H9 (cell line): ENCODE data around the gene RNF220. TPM values are rescaled to one million over a fixed set of nuclear protein-coding genes. Genes with fewer than 3 reads are reported as not detected.

ENCODE experiments used
- DNase-seq: peaks from one replicate; pipeline ENCODE4 v3.0.0-alpha.2; 2017
- H2AFZ ChIP-seq: one replicate; pipeline ENCODE4 v1.6.1; 2013; ENCODE audit warnings: mild to moderate bottlenecking, low read length, control low read depth, moderate library complexity
- H2AK5ac ChIP-seq: 2 replicates; pipeline ENCODE4 v1.6.1; 2013; ENCODE audit warnings: low read length, control low read depth, mixed read lengths; ENCODE audit not compliant: insufficient read length
- H2BK120ac ChIP-seq: one replicate; pipeline ENCODE4 v1.6.1; 2013; ENCODE audit warnings: low read depth, mild to moderate bottlenecking, low read length, control low read depth, inconsistent platforms; ENCODE audit not compliant: poor library complexity, severe bottlenecking
- H2BK12ac ChIP-seq: 2 replicates; pipeline ENCODE4 v1.6.1; 2013; ENCODE audit warnings: low read length, control low read depth, mixed read lengths, low read depth; ENCODE audit not compliant: insufficient read length
- H2BK15ac ChIP-seq: 2 replicates; pipeline ENCODE4 v1.6.1; 2013; ENCODE audit warnings: low read depth, low read length, control low read depth
- H2BK20ac ChIP-seq: one replicate; pipeline ENCODE4 v1.6.1; 2013; ENCODE audit warnings: low read depth, mild to moderate bottlenecking, low read length, control low read depth, inconsistent platforms; ENCODE audit not compliant: poor library complexity, severe bottlenecking
- H2BK5ac ChIP-seq: 2 replicates; pipeline ENCODE4 v1.6.1; 2013; ENCODE audit warnings: low read length, control low read depth, mixed read lengths; ENCODE audit not compliant: insufficient read length
- H3K14ac ChIP-seq: 2 replicates; pipeline ENCODE4 v1.6.1; 2013; ENCODE audit warnings: low read length, control low read depth; ENCODE audit not compliant: insufficient read depth
- H3K18ac ChIP-seq: 2 replicates; pipeline ENCODE4 v1.6.1; 2013; ENCODE audit warnings: low read depth, mild to moderate bottlenecking, mixed read lengths, low read length, control low read depth; ENCODE audit not compliant: insufficient read length
- H3K23ac ChIP-seq: 2 replicates; pipeline ENCODE4 v1.6.1; 2013; ENCODE audit warnings: low read length, control low read depth, mixed read lengths, low read depth; ENCODE audit not compliant: insufficient read length
- H3K23me2 ChIP-seq: 2 replicates; pipeline ENCODE4 v1.6.1; 2013; ENCODE audit warnings: low read depth, mild to moderate bottlenecking, mixed read lengths, low read length, control low read depth; ENCODE audit not compliant: insufficient read length, poor library complexity, severe bottlenecking
- H3K27ac ChIP-seq: 2 replicates; pipeline ENCODE4 v1.5.1; 2013; ENCODE audit warnings: low read length, control low read depth, mixed read lengths, low read depth; ENCODE audit not compliant: insufficient read length
- H3K27me3 ChIP-seq: 2 replicates; pipeline ENCODE4 v1.6.1; 2013; ENCODE audit warnings: low read length, control low read depth, inconsistent platforms; ENCODE audit not compliant: insufficient read depth
- H3K4ac ChIP-seq: 2 replicates; pipeline ENCODE4 v1.6.1; 2013; ENCODE audit warnings: low read depth, mild to moderate bottlenecking, control low read depth, inconsistent platforms, low read length, moderate library complexity
- H3K4me1 ChIP-seq: 2 replicates; pipeline ENCODE4 v1.6.1; 2013; ENCODE audit warnings: low read length, control low read depth, inconsistent platforms; ENCODE audit not compliant: insufficient read depth
- H3K4me2 ChIP-seq: 2 replicates; pipeline ENCODE4 v1.6.1; 2013; ENCODE audit warnings: low read length, control low read depth, mixed read lengths; ENCODE audit not compliant: insufficient read length, insufficient read depth
- H3K56ac ChIP-seq: 2 replicates; pipeline ENCODE4 v1.6.1; 2013; ENCODE audit warnings: low read depth, mild to moderate bottlenecking, mixed read lengths, low read length, control low read depth; ENCODE audit not compliant: insufficient read length
- H3K79me1 ChIP-seq: 2 replicates; pipeline ENCODE4 v1.6.1; 2013; ENCODE audit warnings: low read depth, mild to moderate bottlenecking, moderate library complexity, low read length, control low read depth, inconsistent platforms; ENCODE audit not compliant: insufficient read depth, poor library complexity, severe bottlenecking
- H3K79me2 ChIP-seq: 2 replicates; pipeline ENCODE4 v1.6.1; 2013; ENCODE audit warnings: low read length, control low read depth, inconsistent platforms; ENCODE audit not compliant: insufficient read depth
- H3K9ac ChIP-seq: 2 replicates; pipeline ENCODE4 v1.6.1; 2013; ENCODE audit warnings: low read length, control low read depth, mixed read lengths; ENCODE audit not compliant: insufficient read length; ENCODE audit errors: extremely low read depth
- H3K9me3 ChIP-seq: one replicate; pipeline ENCODE4 v1.6.1; 2013; ENCODE audit warnings: low read depth, low read length, inconsistent platforms; ENCODE audit not compliant: control insufficient read depth
- H3T11ph ChIP-seq: one replicate; pipeline ENCODE4 v1.6.1; 2013; ENCODE audit warnings: mild to moderate bottlenecking, low read length, control low read depth, inconsistent platforms
- H4K20me1 ChIP-seq: one replicate; pipeline ENCODE4 v1.6.1; 2013; ENCODE audit not compliant: control insufficient read depth, insufficient read length, insufficient read depth
- H4K5ac ChIP-seq: 2 replicates; pipeline ENCODE4 v1.6.1; 2013; ENCODE audit warnings: low read depth, mild to moderate bottlenecking, mixed read lengths, low read length, control low read depth; ENCODE audit not compliant: insufficient read length
- H4K8ac ChIP-seq: replicated peaks from 2 replicates; pipeline ENCODE4 v1.6.1; 2013; ENCODE audit warnings: low read length, control low read depth, mixed read lengths, low read depth; ENCODE audit not compliant: insufficient read length
- H4K91ac ChIP-seq: 2 replicates; pipeline ENCODE4 v1.6.1; 2013; ENCODE audit warnings: low read depth, mild to moderate bottlenecking, moderate library complexity, mixed read lengths, low read length, control low read depth; ENCODE audit not compliant: insufficient read length
- H3K27ac Mint-ChIP-seq, 3 experiments: 2 replicates in 2 of 3; 3 replicates in 1 of 3; pipeline ENCODE4 v1.8.0; 2020 to 2021; ENCODE audit warnings: mixed read lengths in 3 of 3, mild to moderate bottlenecking in 1 of 3, moderate library complexity in 1 of 3
- H3K27me3 Mint-ChIP-seq: 2 replicates; pipeline ENCODE4 v1.8.0; 2021; ENCODE audit warnings: low read depth, mild to moderate bottlenecking, moderate library complexity, mixed read lengths
- H3K36me3 Mint-ChIP-seq, 3 experiments: 2 replicates in 2 of 3; 3 replicates in 1 of 3; pipeline ENCODE4 v1.8.0; 2020 to 2021; ENCODE audit warnings: low read depth in 3 of 3, mixed read lengths in 3 of 3; ENCODE audit not compliant: insufficient read depth in 1 of 3
- H3K4me1 Mint-ChIP-seq, 2 experiments: 2 replicates each; pipeline ENCODE4 v1.8.0; 2020; ENCODE audit warnings: mixed read lengths in 2 of 2
- H3K4me3 Mint-ChIP-seq, 2 experiments: 2 replicates in 1 of 2; 3 replicates in 1 of 2; pipeline ENCODE4 v1.8.0; 2020 to 2021; ENCODE audit warnings: mild to moderate bottlenecking in 2 of 2, mixed read lengths in 2 of 2, moderate library complexity in 1 of 2
- H3K9me3 Mint-ChIP-seq, 2 experiments: 2 replicates in 1 of 2; 3 replicates in 1 of 2; pipeline ENCODE4 v1.8.0; 2020; ENCODE audit warnings: mild to moderate bottlenecking in 2 of 2, mixed read lengths in 2 of 2, moderate library complexity in 1 of 2
- CTCF ChIP-seq: fragments of 200-600 bp; sonication (generic); conservative IDR thresholded peaks from 3 replicates; pipeline ENCODE4 v1.8.0; 2021; ENCODE audit warnings: antibody characterized with exemption, mild to moderate bottlenecking
- WGBS: extraction: QIAGEN DNeasy Blood & Tissue Kit; methylation state at CpG from one replicate; pipeline ENCODE4 v1.1.7; 2013; ENCODE audit warnings: missing lambda C conversion rate, low lambda C conversion rate, mixed read lengths; ENCODE audit not compliant: insufficient read length; ENCODE audit errors: extremely low coverage; 5-methylcytosine and 5-hydroxymethylcytosine counted together
- total RNA-seq: library from RNA; stranded (reverse); gene quantifications from 2 replicates; pipeline ENCODE4 v1.2.1, GENCODE V29; 2021

RNF220 gene
- total RNA-seq, 1 experiment from 2014 or later = 109 TPM

DNA sequence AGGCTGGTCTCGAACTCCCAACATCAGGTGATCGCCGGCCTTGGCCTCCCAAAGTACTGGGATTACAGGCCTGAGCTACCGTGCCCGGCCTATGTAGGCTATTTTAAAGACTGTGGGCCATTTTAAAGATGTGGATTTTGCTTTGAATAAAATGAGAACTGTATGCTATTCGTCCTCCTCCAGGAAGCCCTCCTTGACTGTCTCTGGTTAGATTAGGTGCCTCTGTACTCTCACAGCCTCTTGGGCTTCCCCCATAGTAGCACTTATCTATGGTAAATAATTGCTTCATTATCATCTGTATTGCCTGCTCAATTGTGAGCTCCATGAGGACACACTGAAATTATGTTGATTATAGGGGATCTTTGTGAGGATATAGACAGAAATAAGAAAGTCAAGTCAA is 29.5 kb upstream of the RNF220 start:
- no peak overlapping the region for H2AFZ ChIP-seq
- no peak overlapping the region for H3K18ac ChIP-seq
- no CpG with 5 or more reads among the region's 6 CpGs for WGBS
- no peaks in the 10 kb centered on the region for H3K79me2 ChIP-seq
- H3K4me1 Mint-ChIP-seq = peaks cover 9 to 11% of the 10 kb centered on the region in 2 experiments
- H2BK120ac ChIP-seq = no peak overlapping the region
- H3K27me3 Mint-ChIP-seq = peaks cover 16% of the 10 kb centered on the region
- H3K4me3 Mint-ChIP-seq = no peak overlapping the region
- TF ChIP-seq CTCF = no peak
- no peak overlapping the region for H4K8ac ChIP-seq
- H2BK15ac ChIP-seq = no peak overlapping the region
- H3K79me1 ChIP-seq = no peaks in the 10 kb centered on the region
- no peak overlapping the region for H2AK5ac ChIP-seq
- H3K36me3 Mint-ChIP-seq = no peaks in the 10 kb centered on the region
- H3K27ac ChIP-seq = no peak overlapping the region
- no peaks in the 10 kb centered on the region for H3K9me3 ChIP-seq
- H3K27ac Mint-ChIP-seq = no peak overlapping the region
- H3K9ac ChIP-seq = no peak overlapping the region
- no peaks in the 10 kb centered on the region for H3K23me2 ChIP-seq
- no peaks in the 10 kb centered on the region for H3K4me1 ChIP-seq
- H3K4ac ChIP-seq = no peak overlapping the region
- no peak overlapping the region for H3K56ac ChIP-seq
- H2BK5ac ChIP-seq = no peak overlapping the region
- H3K14ac ChIP-seq = no peak overlapping the region
- no peak overlapping the region for H4K5ac ChIP-seq
- H3T11ph ChIP-seq = no peak overlapping the region
- H3K9me3 Mint-ChIP-seq = no peaks in the 10 kb centered on the region; a peak in 1 of 5 replicates
- no peak overlapping the region for H2BK12ac ChIP-seq
- no peak overlapping the region for H2BK20ac ChIP-seq
- H3K23ac ChIP-seq = no peak overlapping the region
- no peak overlapping the region for H3K4me2 ChIP-seq
- H4K91ac ChIP-seq = no peak overlapping the region
- no peaks in the 10 kb centered on the region for H4K20me1 ChIP-seq
- H3K27me3 ChIP-seq = no peaks in the 10 kb centered on the region
- no peak for DNase-seq
